Activated naive CD4-positive, alpha-beta T cell treated with anti-CD3 and anti-CD28 coated beads, Interleukin-2, amount 50 U/mL, for 24 hours (primary cell): ENCODE data around the gene AGR3.

Experiments
- H3K27ac Mint-ChIP-seq: one replicate; pipeline ENCODE4 v1.8.0; 2021; ENCODE audit warnings: mild to moderate bottlenecking, mixed read lengths
- H3K27me3 Mint-ChIP-seq: one replicate; pipeline ENCODE4 v1.8.0; 2021; ENCODE audit warnings: mixed read lengths
- H3K36me3 Mint-ChIP-seq: one replicate; pipeline ENCODE4 v1.8.0; 2021; ENCODE audit warnings: mixed read lengths
- H3K4me1 Mint-ChIP-seq: one replicate; pipeline ENCODE4 v1.8.0; 2021; ENCODE audit warnings: mixed read lengths
- H3K4me3 Mint-ChIP-seq: one replicate; pipeline ENCODE4 v1.8.0; 2021; ENCODE audit warnings: mild to moderate bottlenecking, mixed read lengths
- H3K9me3 Mint-ChIP-seq: one replicate; pipeline ENCODE4 v1.8.0; 2021; ENCODE audit warnings: mixed read lengths

Gene AGR3

DNA sequence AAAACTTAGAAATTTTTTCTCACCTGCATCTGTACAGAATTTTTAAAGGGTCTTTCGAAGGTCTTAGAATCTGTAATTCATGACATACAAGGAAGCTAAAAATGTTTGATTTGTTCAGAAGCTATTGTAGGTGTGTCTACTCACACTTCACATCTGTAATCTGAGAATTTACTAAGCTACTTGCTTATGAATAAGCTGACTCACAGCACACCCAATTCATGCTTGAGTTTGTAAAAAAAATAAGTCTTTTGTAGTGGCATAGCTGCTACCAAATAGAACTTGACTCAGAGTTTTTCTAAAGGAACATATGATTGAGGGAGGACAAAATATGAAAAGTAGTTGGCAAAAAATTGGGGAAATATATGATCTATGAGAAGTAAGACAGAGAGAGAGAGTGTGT lies 64.2 kb downstream of the AGR3 start:
- Mint-ChIP-seq H3K4me3 (no peak overlapping the region), H3K9me3 (no peaks in the 10 kb centered on the region), H3K4me1 (no peaks in the 10 kb centered on the region), H3K27me3 (peaks cover 2% of the 10 kb centered on the region), H3K36me3 (no peaks in the 10 kb centered on the region), H3K27ac (no peak overlapping the region)

DNA sequence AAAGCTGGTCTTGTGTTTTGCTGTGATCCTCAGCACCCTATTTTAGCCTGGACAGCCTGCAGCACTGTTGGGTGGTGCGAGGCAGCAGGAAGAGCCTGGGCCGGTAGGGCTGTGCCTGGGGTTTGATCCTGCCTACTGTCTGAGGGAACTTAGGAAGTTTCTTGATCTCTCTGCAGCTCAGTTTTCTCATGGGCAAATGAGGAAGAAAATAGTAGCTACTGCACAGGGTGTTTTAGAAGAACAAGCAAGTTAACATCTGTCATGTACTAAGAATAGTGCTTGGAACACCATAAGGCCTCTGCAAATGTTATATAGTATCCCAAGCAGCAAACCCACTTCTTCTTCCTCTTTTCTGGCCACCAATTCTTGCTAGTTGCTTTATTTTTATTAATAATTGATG lies 65.0 kb downstream of the AGR3 start:
- no peaks in the 10 kb centered on the region for H3K4me1 Mint-ChIP-seq
- H3K36me3 Mint-ChIP-seq, result no peaks in the 10 kb centered on the region
- peaks cover 2% of the 10 kb centered on the region for H3K27me3 Mint-ChIP-seq
- no peaks in the 10 kb centered on the region for H3K9me3 Mint-ChIP-seq
- H3K27ac Mint-ChIP-seq, result no peak overlapping the region
- H3K4me3 Mint-ChIP-seq, result no peak overlapping the region

- Mint-ChIP-seq H3K4me3 (no peak overlapping the region), H3K4me1 (no peaks in the 10 kb centered on the region), H3K36me3 (no peaks in the 10 kb centered on the region), H3K9me3 (no peaks in the 10 kb centered on the region), H3K27ac (no peak overlapping the region), H3K27me3 (peaks cover 5% of the 10 kb centered on the region)
These were observed 66.8 kb downstream of the AGR3 start for GRCh38 chr7:16815001-16815400.

DNA sequence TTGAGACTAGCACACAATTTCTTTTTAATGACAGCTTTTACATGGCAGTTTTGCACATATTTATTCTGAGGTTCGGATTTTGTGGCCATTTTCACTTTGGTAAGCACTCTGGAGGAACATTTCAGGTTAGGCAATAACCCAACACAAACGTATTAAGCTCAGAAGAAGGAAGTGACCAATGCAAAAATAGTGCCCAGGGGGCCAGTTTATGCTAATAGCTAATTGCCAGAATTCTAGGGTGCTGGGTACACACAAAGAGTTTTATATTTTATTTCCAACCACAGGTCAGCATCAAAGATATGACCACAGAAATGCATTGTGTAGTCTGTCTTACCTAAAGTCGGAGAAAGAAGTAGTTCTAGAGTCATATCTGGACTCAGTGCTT lies 68.6 kb downstream of the AGR3 start:
- Mint-ChIP-seq H3K4me1 (no peaks in the 10 kb centered on the region), H3K4me3 (no peak overlapping the region), H3K9me3 (no peaks in the 10 kb centered on the region), H3K27ac (no peak overlapping the region), H3K27me3 (peaks cover 7% of the 10 kb centered on the region), H3K36me3 (no peaks in the 10 kb centered on the region)

DNA sequence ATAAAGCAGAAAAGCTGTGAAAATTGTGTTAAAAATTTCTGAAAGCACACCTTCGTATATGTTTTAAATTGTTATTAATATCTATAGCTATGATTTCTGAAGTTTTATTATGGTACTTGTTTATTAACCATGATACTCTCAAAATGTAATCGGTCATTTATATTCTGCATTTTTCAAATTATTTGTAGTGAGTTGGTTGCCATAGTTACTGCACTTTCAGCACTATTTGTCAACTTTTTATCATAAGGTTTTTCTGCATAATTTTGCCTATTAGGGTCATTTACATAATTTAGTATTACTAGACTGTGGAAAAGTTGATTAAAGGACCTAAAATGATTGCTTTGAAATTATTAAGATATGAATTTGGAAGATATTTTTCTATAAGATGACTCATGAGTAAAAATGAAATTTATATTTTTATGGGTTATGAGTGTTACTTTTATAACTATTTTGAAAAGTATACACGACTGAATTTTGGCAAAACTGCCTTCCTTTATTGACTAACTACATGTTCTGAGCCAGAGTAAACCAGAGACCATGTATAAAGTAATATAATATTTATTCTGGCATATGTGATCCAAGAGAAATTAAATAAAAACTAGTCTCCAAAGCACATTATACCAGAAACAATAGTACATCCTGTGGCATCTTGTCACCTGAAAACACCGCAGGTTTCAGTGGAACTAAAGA lies 69.1 kb downstream of the AGR3 start:
- no peaks in the 10 kb centered on the region for H3K4me1 Mint-ChIP-seq
- H3K36me3 Mint-ChIP-seq, result no peaks in the 10 kb centered on the region
- no peaks in the 10 kb centered on the region for H3K9me3 Mint-ChIP-seq
- H3K4me3 Mint-ChIP-seq, result no peak overlapping the region
- H3K27me3 Mint-ChIP-seq, result peaks cover 7% of the 10 kb centered on the region
- no peak overlapping the region for H3K27ac Mint-ChIP-seq

- no peak overlapping the region for H3K27ac Mint-ChIP-seq
- H3K4me1 Mint-ChIP-seq, result no peaks in the 10 kb centered on the region
- H3K9me3 Mint-ChIP-seq, result no peaks in the 10 kb centered on the region
- peaks cover 7% of the 10 kb centered on the region for H3K27me3 Mint-ChIP-seq
- no peaks in the 10 kb centered on the region for H3K36me3 Mint-ChIP-seq
- no peak overlapping the region for H3K4me3 Mint-ChIP-seq
These were observed 70.2 kb downstream of the AGR3 start for GRCh38 chr7:16811551-16811950.

DNA sequence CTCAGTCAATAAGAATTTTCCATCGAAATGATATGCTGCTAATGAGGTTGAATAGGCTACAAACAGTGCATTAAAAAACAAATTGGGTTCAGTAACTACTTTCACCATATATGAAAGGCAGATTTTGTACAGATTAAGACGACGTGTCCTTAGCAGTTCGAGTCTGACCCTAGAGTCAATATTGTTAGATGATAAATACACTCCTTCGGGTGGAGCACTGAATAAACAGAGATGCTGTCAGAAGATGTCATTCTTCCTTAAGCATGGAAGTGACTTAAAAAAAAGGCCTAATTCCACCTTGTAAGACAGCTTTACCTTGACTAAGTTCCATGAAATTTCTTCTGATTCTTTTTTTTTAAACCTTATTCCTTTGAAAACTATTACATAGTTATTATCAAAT lies 71.2 kb downstream of the AGR3 start:
- Mint-ChIP-seq H3K4me1 (no peaks in the 10 kb centered on the region), H3K36me3 (no peaks in the 10 kb centered on the region), H3K27ac (no peak overlapping the region), H3K27me3 (peaks cover 7% of the 10 kb centered on the region), H3K9me3 (no peaks in the 10 kb centered on the region), H3K4me3 (no peak overlapping the region)

DNA sequence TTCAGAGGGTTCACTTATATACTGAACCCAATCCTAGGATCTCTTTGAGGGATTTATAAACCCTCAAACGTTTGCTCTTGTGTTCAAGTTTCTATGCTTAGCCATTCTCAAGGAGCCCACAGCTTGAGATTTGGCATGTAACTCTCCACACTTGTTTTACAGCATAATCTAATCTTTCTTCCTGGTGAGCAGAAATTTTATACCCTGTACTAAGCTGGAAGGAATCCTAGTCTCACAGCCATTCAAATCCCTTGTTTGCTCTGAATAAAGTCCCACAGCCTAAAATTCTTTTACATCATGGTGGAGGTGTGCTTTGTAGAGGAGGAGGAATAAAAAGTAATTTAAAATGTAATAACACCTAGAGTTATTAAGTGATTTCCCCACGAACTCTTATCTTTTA lies 71.7 kb downstream of the AGR3 start:
- Mint-ChIP-seq H3K27ac (no peak overlapping the region), H3K4me3 (no peak overlapping the region), H3K36me3 (no peaks in the 10 kb centered on the region), H3K4me1 (no peaks in the 10 kb centered on the region), H3K27me3 (peaks cover 9% of the 10 kb centered on the region), H3K9me3 (no peaks in the 10 kb centered on the region)
